Thyroid gland (tissue), 4 donors: ENCODE results near the gene USP9X.

Source experiments
- POLR2A ChIP-seq, 2 donors: fragments of 450-650 bp; IDR thresholded peaks; one replicate each; pipeline ENCODE4 v1.6.1; 2017; ENCODE audit warnings: antibody characterized with exemption in 2 of 2, mild to moderate bottlenecking in 2 of 2, moderate library complexity in 1 of 2
- TF ChIP-seq, protein P1 (sequence below), 6 experiments: fragments of 200-600 bp in 3 of 6; fragments of 450-650 bp in 3 of 6; sonication (generic) in 3 of 6; IDR thresholded peaks; one replicate each; pipeline ENCODE4 v1.5.1; 2016 to 2019; ENCODE audit warnings: antibody characterized with exemption in 6 of 6, mild to moderate bottlenecking in 2 of 6, inconsistent platforms in 1 of 6, moderate library complexity in 1 of 6

DNA sequence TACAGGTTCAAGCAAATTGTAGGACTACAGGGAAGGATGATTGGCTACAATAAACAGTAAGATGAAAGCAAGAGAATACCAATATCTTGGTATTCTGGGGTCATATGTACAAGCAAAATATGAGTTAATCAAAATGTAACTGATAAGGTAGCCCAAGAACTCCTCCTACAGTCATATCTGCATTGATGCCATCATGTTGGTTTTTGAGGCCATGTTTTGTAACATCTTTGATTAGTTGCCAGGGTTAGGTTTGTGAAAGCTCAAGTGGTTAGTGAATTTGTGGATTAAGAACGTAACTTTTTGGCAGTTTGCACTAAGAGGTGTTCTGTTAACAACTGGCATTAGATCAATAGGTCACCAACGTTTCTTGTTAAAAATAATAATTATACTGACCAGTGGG is 59.6 kb downstream of the USP9X start:
- TF ChIP-seq, protein P1, sequence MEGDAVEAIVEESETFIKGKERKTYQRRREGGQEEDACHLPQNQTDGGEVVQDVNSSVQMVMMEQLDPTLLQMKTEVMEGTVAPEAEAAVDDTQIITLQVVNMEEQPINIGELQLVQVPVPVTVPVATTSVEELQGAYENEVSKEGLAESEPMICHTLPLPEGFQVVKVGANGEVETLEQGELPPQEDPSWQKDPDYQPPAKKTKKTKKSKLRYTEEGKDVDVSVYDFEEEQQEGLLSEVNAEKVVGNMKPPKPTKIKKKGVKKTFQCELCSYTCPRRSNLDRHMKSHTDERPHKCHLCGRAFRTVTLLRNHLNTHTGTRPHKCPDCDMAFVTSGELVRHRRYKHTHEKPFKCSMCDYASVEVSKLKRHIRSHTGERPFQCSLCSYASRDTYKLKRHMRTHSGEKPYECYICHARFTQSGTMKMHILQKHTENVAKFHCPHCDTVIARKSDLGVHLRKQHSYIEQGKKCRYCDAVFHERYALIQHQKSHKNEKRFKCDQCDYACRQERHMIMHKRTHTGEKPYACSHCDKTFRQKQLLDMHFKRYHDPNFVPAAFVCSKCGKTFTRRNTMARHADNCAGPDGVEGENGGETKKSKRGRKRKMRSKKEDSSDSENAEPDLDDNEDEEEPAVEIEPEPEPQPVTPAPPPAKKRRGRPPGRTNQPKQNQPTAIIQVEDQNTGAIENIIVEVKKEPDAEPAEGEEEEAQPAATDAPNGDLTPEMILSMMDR (IDR thresholded peaks at IDR 0.05): no peak
- no peak for TF ChIP-seq POLR2A (IDR thresholded peaks at IDR 0.05)
